GM21526 (cell line): ENCODE results near the gene PROM2.
"Not testable (repeated sequence)": the region's sequence is repeated elsewhere in the genome, so short reads cannot be mapped to it uniquely, and the experiment has no call there.

Experiments
- ATAC-seq: cut with Tn5 transposase; IDR thresholded peaks from one replicate; pipeline ENCODE4 v1.9.1; 2021; ENCODE audit warnings: moderate library complexity; ENCODE audit not compliant: unreplicated experiment, low FRiP score

The PROM2 gene

GRCh38 chr2:95268211-95269035 lies 5.8 kb upstream of the PROM2 start:
- no peak for ATAC-seq

- no peak for ATAC-seq
Measured at GRCh38 chr2:95269036-95269680, 5.1 kb upstream of the PROM2 start.

- ATAC-seq, result not testable (repeated sequence)
Measured at GRCh38 chr2:95269745-95270144, 4.5 kb upstream of the PROM2 start.

- ATAC-seq, result no peak
Measured at GRCh38 chr2:95270541-95271081, 3.6 kb upstream of the PROM2 start.

- no peak for ATAC-seq
Measured at GRCh38 chr2:95271381-95271971, 2.8 kb upstream of the PROM2 start.

GRCh38 chr2:95272299-95272751 lies 1.9 kb upstream of the PROM2 start:
- ATAC-seq, result no peak

- no peak for ATAC-seq
Measured at GRCh38 chr2:95272781-95273180, 1.5 kb upstream of the PROM2 start.

GRCh38 chr2:95273566-95274290 lies 521 bp upstream of the PROM2 start:
- ATAC-seq, result no peak

- ATAC-seq, result no peak
Measured at GRCh38 chr2:95275151-95275515, 884 bp downstream of the PROM2 start.

GRCh38 chr2:95275601-95276243 lies 1.5 kb downstream of the PROM2 start:
- ATAC-seq, result no peak

GRCh38 chr2:95276244-95276887 lies 2.1 kb downstream of the PROM2 start:
- ATAC-seq, result no peak

GRCh38 chr2:95276888-95277245 lies 2.6 kb downstream of the PROM2 start:
- ATAC-seq, result no peak

GRCh38 chr2:95277246-95277906 lies 3.1 kb downstream of the PROM2 start:
- ATAC-seq, result no peak

- ATAC-seq, result no peak
Measured at GRCh38 chr2:95278051-95278471, 3.8 kb downstream of the PROM2 start.

GRCh38 chr2:95278637-95279225 lies 4.5 kb downstream of the PROM2 start:
- no peak for ATAC-seq

GRCh38 chr2:95279435-95280035 lies 5.3 kb downstream of the PROM2 start:
- no peak for ATAC-seq

GRCh38 chr2:95281071-95281470 lies 6.8 kb downstream of the PROM2 start:
- ATAC-seq, result no peak

- ATAC-seq, result no peak
Measured at GRCh38 chr2:95281786-95282185, 7.5 kb downstream of the PROM2 start.
